Astrocyte of the cerebellum (primary cell): ENCODE data around the gene PREX1.

Source experiments
- DNase-seq: peaks from one replicate; pipeline ENCODE4 v3.0.0-alpha.2; 2011; ENCODE audit warnings: low read depth
- H3K4me3 ChIP-seq: 2 replicates; pipeline ENCODE4 v1.5.1; 2011; ENCODE audit warnings: mild to moderate bottlenecking, low read depth, low read length, moderate library complexity
- CTCF ChIP-seq: IDR thresholded peaks from 2 replicates; pipeline ENCODE4 v1.5.1; 2012; ENCODE audit warnings: low read length, low read depth, moderate library complexity, mild to moderate bottlenecking; ENCODE audit errors: missing control alignments
- in situ Hi-C: cut with HindIII; loops from 2 replicates; pipeline ENCODE4 v1.10.0; 2017; ENCODE audit warnings: low sequenced_read_pairs

PREX1 gene

DNA sequence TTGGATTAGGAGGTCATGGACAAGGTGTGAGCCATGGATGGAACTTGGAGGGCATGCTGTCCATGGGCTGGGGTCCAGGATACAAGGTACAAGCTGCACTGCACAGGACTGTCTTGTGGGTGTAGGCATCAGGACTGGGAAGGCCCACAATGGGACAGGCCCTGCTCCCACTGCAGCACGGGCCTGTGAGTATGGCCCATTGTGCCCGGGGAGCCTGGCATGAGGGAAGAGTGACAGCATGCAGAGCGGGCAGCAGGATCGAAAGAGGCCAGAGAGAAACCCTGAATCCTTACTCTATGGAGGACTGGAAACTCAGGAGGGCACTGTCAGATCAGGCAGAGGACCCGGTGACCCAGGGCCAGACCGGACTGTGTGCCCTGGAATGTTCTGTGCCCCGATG, 211.3 kb downstream of the PREX1 start:
- TF ChIP-seq CTCF, result no peak
- H3K4me3 ChIP-seq, result no peak overlapping the region
- in situ Hi-C loops, result no loop called here
- DNase-seq, result no peak

GRCh38 chr20:48615871-48616270, 211.9 kb downstream of the PREX1 start:
- in situ Hi-C loops, result no loop called here
- TF ChIP-seq CTCF, result no peak
- no peak overlapping the region for H3K4me3 ChIP-seq
- no peak for DNase-seq

GRCh38 chr20:48614593-48615274, 213.1 kb downstream of the PREX1 start:
- no peak for TF ChIP-seq CTCF
- DNase-seq, result no peak
- in situ Hi-C loops, result no loop called here
- H3K4me3 ChIP-seq, result no peak overlapping the region

DNA sequence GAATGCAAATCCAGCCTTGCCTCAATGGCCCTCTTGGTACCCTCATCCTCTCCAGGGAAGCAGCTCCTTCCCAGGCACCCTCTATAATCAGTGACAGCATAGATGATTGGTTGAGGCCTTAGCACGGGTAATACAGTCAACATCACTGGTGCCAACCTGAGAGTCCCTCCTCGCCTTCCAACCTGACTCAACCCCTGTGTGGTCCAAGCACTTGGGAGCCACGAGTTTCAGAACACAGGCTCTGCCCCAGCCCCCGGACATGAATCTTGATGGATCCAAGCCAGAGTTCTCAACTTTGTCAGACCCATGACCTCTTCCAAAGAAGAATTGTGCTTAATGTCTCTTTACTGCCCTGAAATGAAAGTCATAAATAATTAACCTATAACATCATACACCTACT, 213.9 kb downstream of the PREX1 start:
- DNase-seq, result no peak
- in situ Hi-C loops, result no loop called here
- no peak for TF ChIP-seq CTCF
- H3K4me3 ChIP-seq, result no peak overlapping the region

GRCh38 chr20:48612335-48612734, 215.5 kb downstream of the PREX1 start:
- in situ Hi-C loops, result no loop called here
- TF ChIP-seq CTCF, result no peak
- no peak for DNase-seq
- no peak overlapping the region for H3K4me3 ChIP-seq

- H3K4me3 ChIP-seq, result no peak overlapping the region
- no peak for TF ChIP-seq CTCF
- DNase-seq, result no peak
- in situ Hi-C loops, result no loop called here
These were observed 216.8 kb downstream of the PREX1 start for GRCh38 chr20:48610996-48611395.
